NCI-H1930 (cell line): ENCODE results near the gene CADM2.
"Not testable (repeated sequence)": the region's sequence is repeated elsewhere in the genome, so short reads cannot be mapped to it uniquely, and the experiment has no call there.

Experiments used
- DNase-seq, 2 experiments: peaks; one replicate each; lab custom pipeline; 2025; lab: John Stamatoyannopoulos, UW

Gene CADM2

GRCh38 chr3:85481411-85482212, 522.8 kb downstream of the CADM2 start:
- no peak for DNase-seq

GRCh38 chr3:85482213-85482490, 523.4 kb downstream of the CADM2 start:
- no peak for DNase-seq

GRCh38 chr3:85483986-85484385, 525.2 kb downstream of the CADM2 start:
- DNase-seq: no peak

- no peak for DNase-seq
Observed at GRCh38 chr3:85487375-85487774, 528.6 kb downstream of the CADM2 start.

GRCh38 chr3:85495602-85496001, 536.8 kb downstream of the CADM2 start:
- DNase-seq: no peak

GRCh38 chr3:85498177-85498576, 539.4 kb downstream of the CADM2 start:
- DNase-seq: no peak

- DNase-seq: no peak
Observed at GRCh38 chr3:85502148-85502875, 543.5 kb downstream of the CADM2 start.

GRCh38 chr3:85504129-85504784, 545.5 kb downstream of the CADM2 start:
- not testable (repeated sequence) for DNase-seq

GRCh38 chr3:85504785-85505511, 546.2 kb downstream of the CADM2 start:
- not testable (repeated sequence) for DNase-seq

GRCh38 chr3:85507052-85507451, 548.3 kb downstream of the CADM2 start:
- not testable (repeated sequence) for DNase-seq

- DNase-seq: no peak
Observed at GRCh38 chr3:85508659-85509058, 549.9 kb downstream of the CADM2 start.

- no peak for DNase-seq
Observed at GRCh38 chr3:85516146-85516545, 557.4 kb downstream of the CADM2 start.

- DNase-seq: no peak
Observed at GRCh38 chr3:85524104-85524503, 565.3 kb downstream of the CADM2 start.

GRCh38 chr3:85525264-85525663, 566.5 kb downstream of the CADM2 start:
- no peak for DNase-seq

- no peak for DNase-seq
Observed at GRCh38 chr3:85533586-85533985, 574.8 kb downstream of the CADM2 start.

GRCh38 chr3:85535517-85535916, 576.7 kb downstream of the CADM2 start:
- DNase-seq: no peak

- DNase-seq: no peak
Observed at GRCh38 chr3:85539232-85539631, 580.4 kb downstream of the CADM2 start.

- no peak for DNase-seq
Observed at GRCh38 chr3:85554153-85554552, 595.4 kb downstream of the CADM2 start.

- no peak for DNase-seq
Observed at GRCh38 chr3:85560088-85560785, 601.4 kb downstream of the CADM2 start.

GRCh38 chr3:85567071-85567676, 608.4 kb downstream of the CADM2 start:
- DNase-seq: peak; percentile 1 to 6

GRCh38 chr3:85570819-85571218, 612.0 kb downstream of the CADM2 start:
- DNase-seq: no peak
